ENCODE data around the gene EYS. TPM values are rescaled to one million over a fixed set of nuclear protein-coding genes. Genes with fewer than 3 reads are reported as not detected.
"Not testable (repeated sequence)": the region's sequence is repeated elsewhere in the genome, so short reads cannot be mapped to it uniquely, and the experiment has no call there.

EYS gene
- total RNA-seq, 2 experiments from 2014 or later: not detected

DNA sequence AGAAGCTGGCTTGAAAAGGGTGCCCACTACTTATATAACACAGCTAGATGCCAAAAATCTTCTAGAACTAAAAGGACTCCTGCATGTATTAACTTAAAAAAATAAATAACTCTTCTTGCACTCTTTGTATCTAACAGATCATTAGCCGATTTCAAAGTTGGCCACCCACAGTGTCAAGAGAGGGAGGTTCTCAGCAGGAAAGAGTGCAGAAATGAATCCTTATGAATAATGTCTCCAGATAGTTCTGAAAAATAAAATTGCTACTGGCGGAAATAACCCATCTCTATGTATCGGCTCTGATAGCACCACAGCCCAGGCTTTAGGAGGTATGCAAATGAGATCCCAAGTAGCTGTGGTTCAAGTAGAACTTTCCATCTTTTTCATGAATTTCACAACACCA is 1838.7 kb downstream of the EYS start:
- no peak overlapping the region for H3K4me3 Mint-ChIP-seq
- POLR2A ChIA-PET: no interaction called here
- H3K27ac Mint-ChIP-seq: no peak overlapping the region
- H3K27me3 Mint-ChIP-seq: no peaks in the 10 kb centered on the region
- no peaks in the 10 kb centered on the region for H3K36me3 Mint-ChIP-seq
- no peaks in the 10 kb centered on the region for H3K4me1 Mint-ChIP-seq
- no peak for ATAC-seq (ENCODE audit: low read depth)
- DNase-seq: no peak
- peaks cover 2% of the 10 kb centered on the region for H3K9me3 Mint-ChIP-seq

GRCh38 chr6:63864671-63865318 is 1842.2 kb downstream of the EYS start:
- no peaks in the 10 kb centered on the region for H3K9me3 Mint-ChIP-seq
- H3K4me3 Mint-ChIP-seq: no peak overlapping the region
- no peaks in the 10 kb centered on the region for H3K4me1 Mint-ChIP-seq
- H3K27me3 Mint-ChIP-seq: no peaks in the 10 kb centered on the region
- H3K27ac Mint-ChIP-seq: no peak overlapping the region
- DNase-seq: no peak
- POLR2A ChIA-PET: no interaction called here
- no peak for ATAC-seq (ENCODE audit: low read depth)
- H3K36me3 Mint-ChIP-seq: no peaks in the 10 kb centered on the region

DNA sequence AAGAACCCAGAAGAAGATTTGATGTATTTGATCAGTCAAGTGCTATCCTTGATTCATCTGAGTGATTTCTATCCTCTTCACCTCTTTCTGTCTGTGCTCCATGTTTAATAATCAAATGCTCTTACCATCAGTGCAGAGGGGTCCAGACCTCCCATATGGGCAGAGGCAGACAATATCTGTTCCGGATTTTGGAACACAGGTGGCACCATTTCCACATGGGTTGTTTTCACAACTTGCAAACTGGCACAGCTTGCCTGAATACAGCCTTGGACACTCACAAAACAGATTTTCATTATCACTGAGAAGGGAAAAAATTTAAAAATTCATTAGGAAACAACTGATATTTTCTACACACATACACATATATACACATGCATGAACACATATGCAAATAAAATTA is 1843.0 kb downstream of the EYS start:
- no peak for ATAC-seq (ENCODE audit: low read depth)
- H3K36me3 Mint-ChIP-seq: no peaks in the 10 kb centered on the region
- H3K9me3 Mint-ChIP-seq: no peaks in the 10 kb centered on the region
- no peak for DNase-seq
- H3K27me3 Mint-ChIP-seq: no peaks in the 10 kb centered on the region
- no peak overlapping the region for H3K4me3 Mint-ChIP-seq
- POLR2A ChIA-PET: no interaction called here
- no peaks in the 10 kb centered on the region for H3K4me1 Mint-ChIP-seq
- no peak overlapping the region for H3K27ac Mint-ChIP-seq

- H3K4me3 Mint-ChIP-seq: no peak overlapping the region
- POLR2A ChIA-PET: no interaction called here
- no peak for DNase-seq
- H3K4me1 Mint-ChIP-seq: no peaks in the 10 kb centered on the region
- ATAC-seq (ENCODE audit: low read depth): no peak
- no peak overlapping the region for H3K27ac Mint-ChIP-seq
- no peaks in the 10 kb centered on the region for H3K27me3 Mint-ChIP-seq
- H3K9me3 Mint-ChIP-seq: no peaks in the 10 kb centered on the region
- no peaks in the 10 kb centered on the region for H3K36me3 Mint-ChIP-seq
These were observed 1844.4 kb downstream of the EYS start for GRCh38 chr6:63862486-63863198.

DNA sequence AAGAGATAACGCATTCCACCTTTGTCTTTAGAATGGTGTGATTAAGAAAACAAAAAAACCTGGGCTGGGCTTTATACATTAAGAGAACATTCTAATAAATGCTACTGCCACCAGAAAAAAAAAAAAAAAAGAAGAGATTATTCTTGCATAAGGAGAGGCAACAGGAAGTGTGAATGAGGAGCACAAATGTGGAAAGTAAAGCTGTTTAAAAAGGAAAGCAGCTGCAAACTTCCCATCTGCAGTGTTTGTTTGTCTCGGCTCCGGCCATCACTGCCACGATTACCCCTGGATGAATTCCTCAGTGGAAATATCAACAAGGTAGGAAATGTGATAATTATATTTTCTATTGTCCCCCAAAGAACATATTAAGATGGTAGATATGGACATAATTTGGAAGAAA is 1847.5 kb downstream of the EYS start:
- H3K27me3 Mint-ChIP-seq: no peaks in the 10 kb centered on the region
- H3K9me3 Mint-ChIP-seq: no peaks in the 10 kb centered on the region
- no peak overlapping the region for H3K4me3 Mint-ChIP-seq
- DNase-seq: no peak
- H3K27ac Mint-ChIP-seq: no peak overlapping the region
- ATAC-seq (ENCODE audit: low read depth): no peak
- H3K36me3 Mint-ChIP-seq: no peaks in the 10 kb centered on the region
- POLR2A ChIA-PET: no interaction called here
- no peaks in the 10 kb centered on the region for H3K4me1 Mint-ChIP-seq

GRCh38 chr6:63858691-63859090 is 1848.3 kb downstream of the EYS start:
- no peak overlapping the region for H3K27ac Mint-ChIP-seq
- no peaks in the 10 kb centered on the region for H3K4me1 Mint-ChIP-seq
- no peak overlapping the region for H3K4me3 Mint-ChIP-seq
- H3K36me3 Mint-ChIP-seq: no peaks in the 10 kb centered on the region
- DNase-seq (no peak), ATAC-seq (ENCODE audit: low read depth) (no peak)
- POLR2A ChIA-PET: no interaction called here
- no peaks in the 10 kb centered on the region for H3K9me3 Mint-ChIP-seq
- H3K27me3 Mint-ChIP-seq: no peaks in the 10 kb centered on the region

DNA sequence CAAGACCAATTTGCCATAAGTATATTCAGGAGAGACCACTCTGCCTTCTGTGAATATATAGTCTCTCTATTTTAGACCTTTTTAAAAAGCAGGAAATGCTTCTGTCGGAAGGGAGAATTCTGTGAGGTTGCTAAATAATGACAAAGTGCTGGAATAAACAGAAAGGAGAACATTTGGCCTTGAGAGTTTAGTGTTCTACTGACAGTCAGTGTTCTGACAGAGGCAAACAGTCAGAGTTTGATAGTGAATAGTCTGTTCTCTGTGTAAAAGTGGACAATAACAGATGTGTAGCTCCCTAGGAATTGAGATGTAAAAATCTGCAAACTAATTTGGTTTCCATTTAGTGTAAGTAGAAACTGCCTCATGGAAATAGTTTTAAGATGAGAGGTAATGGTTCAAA is 1850.8 kb downstream of the EYS start:
- Mint-ChIP-seq H3K27me3 (no peaks in the 10 kb centered on the region), H3K9me3 (peaks cover 6% of the 10 kb centered on the region), H3K4me1 (no peaks in the 10 kb centered on the region), H3K36me3 (no peaks in the 10 kb centered on the region), H3K27ac (no peak overlapping the region), H3K4me3 (no peak overlapping the region)
- POLR2A ChIA-PET: no interaction called here
- no peak for DNase-seq
- ATAC-seq (ENCODE audit: low read depth): no peak

- Mint-ChIP-seq H3K27ac (no peak overlapping the region), H3K36me3 (no peaks in the 10 kb centered on the region), H3K4me3 (no peak overlapping the region), H3K4me1 (no peaks in the 10 kb centered on the region), H3K9me3 (peaks cover 1% of the 10 kb centered on the region), H3K27me3 (no peaks in the 10 kb centered on the region)
- DNase-seq (no peak), ATAC-seq (ENCODE audit: low read depth) (no peak)
- POLR2A ChIA-PET: no interaction called here
These were observed 1862.7 kb downstream of the EYS start for GRCh38 chr6:63844287-63844686.

DNA sequence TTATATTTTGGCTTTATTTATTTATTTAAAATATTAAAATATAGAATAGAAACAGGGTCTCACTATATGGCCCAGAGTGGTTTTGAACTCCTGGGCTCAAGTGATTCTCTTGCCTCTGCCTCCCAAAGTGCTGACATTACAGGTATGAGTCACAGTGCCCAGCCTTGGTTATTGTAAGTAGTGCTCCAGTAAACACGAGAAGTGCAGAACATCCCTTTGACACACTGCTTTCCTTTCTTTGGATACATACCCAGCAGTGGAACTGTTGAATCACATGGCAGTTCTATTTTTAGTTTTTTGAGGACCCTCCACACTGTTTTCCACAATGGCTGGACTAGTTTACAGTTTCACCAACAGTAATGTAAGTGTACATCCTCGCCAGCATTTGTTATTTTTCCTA is 1867.5 kb downstream of the EYS start:
- H3K4me3 Mint-ChIP-seq: no peak overlapping the region
- no peak for ATAC-seq (ENCODE audit: low read depth)
- no peaks in the 10 kb centered on the region for H3K27me3 Mint-ChIP-seq

GRCh38 chr6:63828678-63829077 is 1878.3 kb downstream of the EYS start:
- H3K27me3 Mint-ChIP-seq: not testable (repeated sequence)

More for the DNA sequence above, 1867.5 kb downstream of the EYS start:
- no peaks in the 10 kb centered on the region for H3K36me3 Mint-ChIP-seq
- H3K4me1 Mint-ChIP-seq: no peaks in the 10 kb centered on the region
- POLR2A ChIA-PET: no interaction called here
- peaks cover 1% of the 10 kb centered on the region for H3K9me3 Mint-ChIP-seq
- no peak overlapping the region for H3K27ac Mint-ChIP-seq
- DNase-seq: no peak

DNA sequence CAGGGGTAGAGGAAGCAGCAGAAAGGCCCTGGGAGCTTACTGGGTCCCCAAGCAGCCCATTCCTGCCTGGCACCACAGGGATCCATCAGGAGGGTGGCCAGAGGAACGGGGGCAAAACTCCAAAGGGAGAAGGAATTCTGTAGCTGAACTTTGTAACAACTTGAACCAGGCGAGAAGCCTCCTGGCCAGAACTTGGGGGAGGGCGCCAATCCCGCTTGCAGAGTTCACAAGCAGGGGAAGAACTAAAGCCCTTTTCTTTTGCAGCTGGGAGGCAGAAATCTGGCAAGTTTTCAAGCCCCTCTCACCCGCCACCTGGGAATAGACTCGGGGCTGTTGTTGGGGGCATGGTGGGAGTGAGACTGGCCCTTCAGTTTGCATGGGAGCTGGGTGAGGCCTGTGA is 1882.3 kb downstream of the EYS start:
- H3K4me1 Mint-ChIP-seq: no peaks in the 10 kb centered on the region
- H3K9me3 Mint-ChIP-seq: no peaks in the 10 kb centered on the region
- no peak overlapping the region for H3K27ac Mint-ChIP-seq
- no peaks in the 10 kb centered on the region for H3K36me3 Mint-ChIP-seq
- peaks cover 7% of the 10 kb centered on the region for H3K27me3 Mint-ChIP-seq
- DNase-seq (no peak), ATAC-seq (ENCODE audit: low read depth) (no peak)
- no peak overlapping the region for H3K4me3 Mint-ChIP-seq
- POLR2A ChIA-PET: no interaction called here

More at GRCh38 chr6:63828678-63829077, 1878.3 kb downstream of the EYS start:
- H3K9me3 Mint-ChIP-seq; DNase-seq; H3K4me1 Mint-ChIP-seq; H3K27ac Mint-ChIP-seq; POLR2A ChIA-PET; H3K4me3 Mint-ChIP-seq; ATAC-seq (ENCODE audit: low read depth); H3K36me3 Mint-ChIP-seq: not testable (repeated sequence)

GRCh38 chr6:63821442-63821841 is 1885.6 kb downstream of the EYS start:
- DNase-seq (no peak), ATAC-seq (ENCODE audit: low read depth) (no peak)
- POLR2A ChIA-PET: no interaction called here
- H3K4me3 Mint-ChIP-seq: no peak overlapping the region
- H3K36me3 Mint-ChIP-seq: no peaks in the 10 kb centered on the region
- peaks cover 12% of the 10 kb centered on the region for H3K27me3 Mint-ChIP-seq
- H3K27ac Mint-ChIP-seq: no peak overlapping the region
- no peaks in the 10 kb centered on the region for H3K9me3 Mint-ChIP-seq
- no peaks in the 10 kb centered on the region for H3K4me1 Mint-ChIP-seq

- DNase-seq (no peak), ATAC-seq (ENCODE audit: low read depth) (no peak)
- Mint-ChIP-seq H3K4me3 (no peak overlapping the region), H3K9me3 (no peaks in the 10 kb centered on the region), H3K36me3 (no peaks in the 10 kb centered on the region), H3K4me1 (no peaks in the 10 kb centered on the region), H3K27ac (no peak overlapping the region), H3K27me3 (peaks cover 12% of the 10 kb centered on the region)
- POLR2A ChIA-PET: no interaction called here
These were observed 1887.2 kb downstream of the EYS start for GRCh38 chr6:63819831-63820230.

- H3K27me3 Mint-ChIP-seq: peaks cover 10% of the 10 kb centered on the region
- no peaks in the 10 kb centered on the region for H3K36me3 Mint-ChIP-seq
- no peak for DNase-seq
- no peaks in the 10 kb centered on the region for H3K4me1 Mint-ChIP-seq
- no peak overlapping the region for H3K27ac Mint-ChIP-seq
- H3K4me3 Mint-ChIP-seq: no peak overlapping the region
- POLR2A ChIA-PET: no interaction called here
- no peak for ATAC-seq (ENCODE audit: low read depth)
- H3K9me3 Mint-ChIP-seq: no peaks in the 10 kb centered on the region
These were observed 1889.5 kb downstream of the EYS start for GRCh38 chr6:63817492-63818050.

Data from activated naive CD8-positive, alpha-beta T cell treated with anti-CD3 and anti-CD28 coated beads, Interleukin-2, amount 10 ng/mL, durations not matched to agents 7 days and 5 days (primary cell).